HG03066 (cell line): ENCODE results near the gene F8.
A peak's percentile ranks its signal among the peaks of the same experiment; 100 is the strongest.

Experiments used
- ATAC-seq: cut with Tn5 transposase; IDR thresholded peaks from one replicate; pipeline ENCODE4 v1.9.1; 2021; ENCODE audit warnings: low read depth; ENCODE audit not compliant: unreplicated experiment

F8 gene

GRCh38 chrX:155022585-155022984 lies at the start of gene F8:
Gene F8, minus strand, starts transcription at chrX:155022723. Its CDS starts 171 bp downstream, at chrX:155022552.
- no peak for ATAC-seq

GRCh38 chrX:155071694-155072280 lies 49.3 kb upstream of the F8 start:
- ATAC-seq, result peak; percentile 25

- ATAC-seq, result peak; percentile 84
Observed at GRCh38 chrX:155070975-155071693, 48.6 kb upstream of the F8 start, which contains the start of the genes BRCC3, CMC4 and MTCP1. Gene BRCC3, plus strand, starts transcription at chrX:155071508. Its CDS starts 20 bp downstream, at chrX:155071528. Gene CMC4, minus strand, starts transcription at chrX:155071136. Its CDS starts 7,113 bp downstream, at chrX:155064023. Gene MTCP1, minus strand, starts transcription at chrX:155071136. Its CDS starts 5,126 bp downstream, at chrX:155066010.

DNA sequence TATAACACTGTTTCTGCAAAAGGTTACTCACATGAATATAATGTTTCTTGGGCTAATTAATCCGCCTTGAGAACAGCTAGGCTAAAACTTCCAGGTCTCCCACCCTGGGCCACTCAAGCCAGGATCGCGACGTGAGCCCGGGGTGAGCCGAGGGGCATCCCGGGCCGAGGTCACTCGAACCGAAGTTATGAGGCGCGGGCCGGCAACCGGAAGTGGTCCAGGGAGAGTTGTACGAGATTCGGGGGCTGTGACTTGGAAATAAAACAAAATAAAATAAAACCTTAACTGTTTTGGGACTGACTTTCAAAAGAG lies 48.1 kb upstream of the F8 start:
- peak; percentile 28 for ATAC-seq

DNA sequence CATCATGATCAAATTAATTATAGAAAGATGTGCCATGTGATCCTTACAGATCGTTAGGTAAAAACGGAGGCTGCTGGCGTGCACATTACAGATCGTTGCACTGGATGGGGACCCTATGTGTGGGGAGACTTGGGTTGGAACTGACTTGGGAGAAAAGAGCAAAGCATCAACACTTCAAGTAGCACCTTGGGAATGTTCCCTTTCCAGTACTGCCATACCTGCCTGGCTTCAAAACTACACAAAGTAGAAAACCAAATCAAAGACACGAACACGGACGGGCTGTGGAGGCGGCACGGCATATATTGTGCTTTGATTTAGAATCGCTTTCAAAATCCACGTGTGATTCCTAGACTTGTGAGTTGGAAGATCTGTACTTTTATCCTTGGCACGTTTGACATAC lies 47.5 kb upstream of the F8 start:
- ATAC-seq, result no peak

DNA sequence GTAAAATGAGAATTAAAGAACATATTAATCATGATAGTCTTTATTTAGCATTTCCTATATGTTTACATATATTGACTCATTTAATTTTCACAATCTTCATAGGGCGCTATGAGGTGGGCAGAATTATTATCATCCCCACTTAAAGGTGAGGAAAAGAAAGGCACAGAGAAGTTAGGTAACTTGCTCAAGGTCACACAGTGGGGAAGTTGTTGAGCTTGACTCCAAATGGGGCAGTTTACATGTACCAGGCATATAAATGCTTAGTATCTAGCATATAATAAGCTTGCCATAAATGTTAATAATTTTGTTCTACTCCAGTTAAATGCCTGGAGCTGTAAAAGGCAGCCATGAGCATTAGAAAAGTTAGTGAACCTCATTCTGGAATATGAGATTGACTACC lies 46.9 kb upstream of the F8 start:
- ATAC-seq, result no peak

DNA sequence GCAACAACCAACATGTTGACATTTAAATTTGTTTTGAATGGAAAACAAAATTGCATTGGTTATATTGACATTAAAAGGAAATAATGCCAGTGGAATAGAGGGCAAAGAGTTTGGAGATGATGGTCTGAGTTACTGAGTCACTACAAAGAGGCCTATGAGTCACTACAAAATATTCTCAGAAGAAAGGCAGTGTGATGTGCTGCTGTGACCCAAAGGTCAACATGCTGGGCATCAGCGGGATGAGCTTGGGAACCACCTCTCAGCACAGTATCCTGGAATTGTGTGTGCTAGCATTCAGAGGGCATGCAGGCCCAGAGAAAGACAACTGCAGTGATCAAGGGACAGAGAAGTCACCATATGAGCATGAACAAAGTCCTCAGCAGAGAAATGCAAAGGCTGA lies 45.6 kb upstream of the F8 start:
- ATAC-seq, result no peak

DNA sequence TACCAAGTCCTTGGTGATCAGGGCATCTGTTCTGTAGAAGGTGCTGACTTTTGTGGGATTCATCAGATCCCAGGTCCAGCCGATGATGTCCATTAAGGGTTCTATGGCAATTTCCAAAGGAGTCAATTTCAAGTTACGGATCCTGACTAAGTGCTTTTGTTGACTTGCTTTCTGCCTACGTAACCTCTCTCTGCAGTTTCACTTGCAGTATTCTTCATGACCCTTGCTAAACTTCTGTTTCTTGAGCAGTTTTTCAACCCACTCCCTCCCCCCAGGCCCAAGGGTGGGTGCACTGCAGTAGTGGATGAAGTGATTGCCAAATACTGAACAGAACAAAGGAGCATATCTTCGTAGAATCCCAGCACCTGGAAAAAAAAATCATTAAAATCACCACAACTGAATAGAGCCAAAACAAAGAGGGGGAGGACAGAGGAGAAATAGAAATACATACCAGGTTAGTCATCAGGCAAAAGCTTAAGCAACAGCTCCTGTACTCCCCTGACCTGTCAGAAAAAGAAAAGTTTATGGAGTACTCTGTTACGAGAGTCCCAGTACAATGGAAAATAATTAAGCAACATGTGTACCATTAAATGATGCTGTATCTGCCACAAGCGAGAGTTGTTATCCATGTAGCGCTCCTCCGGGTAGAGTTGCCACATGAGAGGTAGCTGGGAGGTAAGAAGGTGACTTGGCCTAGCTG lies 42.7 kb upstream of the F8 start:
- ATAC-seq, result no peak

DNA sequence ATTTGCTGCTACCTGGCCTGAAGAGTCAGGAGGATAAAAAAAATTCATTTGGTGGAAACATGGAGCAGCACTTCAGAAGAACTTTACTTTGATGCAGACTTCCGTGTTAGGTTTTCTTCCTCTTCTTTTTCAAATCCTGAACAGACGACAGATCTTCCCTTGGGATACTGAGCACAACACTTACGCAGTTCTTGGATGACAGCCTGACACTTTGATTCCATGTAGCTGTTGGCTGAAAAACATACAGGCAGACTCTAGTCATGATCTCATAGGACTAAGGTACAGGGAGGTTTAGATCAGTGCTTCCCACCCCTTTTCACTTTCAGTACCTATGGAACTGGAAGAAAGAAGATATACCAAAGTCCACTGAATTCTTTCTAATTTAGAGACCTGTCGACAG lies 39.2 kb upstream of the F8 start:
- ATAC-seq, result no peak

GRCh38 chrX:155056877-155057792 lies 34.6 kb upstream of the F8 start:
- ATAC-seq, result peak; percentile 76

GRCh38 chrX:155056471-155056870 lies 33.9 kb upstream of the F8 start:
- ATAC-seq, result no peak

DNA sequence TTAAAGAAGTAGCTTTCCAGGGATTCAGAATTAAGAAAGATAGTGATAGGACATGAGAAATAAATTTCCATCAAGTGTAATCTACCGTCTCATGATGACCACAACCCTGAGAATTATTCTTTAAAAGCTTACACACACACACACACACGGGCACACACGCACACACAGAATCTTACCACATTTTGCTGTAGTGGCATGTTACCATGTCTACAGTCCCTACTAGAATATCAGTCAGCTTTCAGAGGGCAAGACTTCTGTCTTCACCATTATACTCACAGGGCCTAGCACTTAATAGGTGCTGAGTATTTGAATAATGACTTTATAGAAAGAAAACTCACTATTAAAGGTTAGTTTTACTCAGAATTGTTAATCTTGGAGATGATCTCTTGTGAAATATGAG lies 33.0 kb upstream of the F8 start:
- ATAC-seq, result no peak

DNA sequence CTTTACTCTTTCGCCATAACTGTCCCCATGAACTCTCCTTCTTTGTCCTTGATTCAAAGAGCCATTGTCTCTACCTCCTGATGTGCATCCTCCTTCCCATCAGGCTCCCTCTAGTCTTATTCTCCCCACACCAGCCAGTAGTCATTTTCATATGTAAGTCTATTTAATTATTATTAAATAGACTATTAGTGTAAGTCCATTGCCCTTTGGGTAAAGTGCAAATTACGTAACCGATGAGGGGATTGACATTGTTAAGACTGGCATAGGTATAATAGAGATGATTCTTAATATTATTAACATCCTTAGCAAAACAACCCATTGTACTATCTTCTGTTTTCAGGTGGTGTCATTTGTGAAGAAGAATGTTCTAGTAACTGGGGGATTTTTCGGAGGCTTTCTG lies 31.7 kb upstream of the F8 start:
- no peak for ATAC-seq

DNA sequence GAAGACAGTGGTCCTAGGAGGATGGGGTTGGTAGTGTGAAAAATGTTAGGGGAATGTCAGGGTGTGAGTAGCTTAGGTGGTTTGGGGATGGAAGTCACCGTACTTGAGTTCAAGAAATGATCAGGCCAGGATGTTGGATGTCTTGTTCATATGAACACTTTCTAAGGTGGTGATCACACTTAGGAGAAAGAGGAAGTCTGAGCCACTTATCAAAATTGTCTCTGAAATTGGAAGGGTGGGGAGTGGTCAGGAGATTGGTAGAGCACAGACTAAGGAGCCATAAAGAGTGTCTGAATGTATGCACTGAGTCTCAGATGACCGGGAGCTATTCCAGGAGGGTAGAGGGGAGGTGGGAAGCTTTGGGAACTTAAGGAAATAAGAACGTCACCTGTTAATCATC lies 31.1 kb upstream of the F8 start:
- ATAC-seq, result no peak

- no peak for ATAC-seq
Observed at GRCh38 chrX:155052738-155053498, 30.4 kb upstream of the F8 start.

DNA sequence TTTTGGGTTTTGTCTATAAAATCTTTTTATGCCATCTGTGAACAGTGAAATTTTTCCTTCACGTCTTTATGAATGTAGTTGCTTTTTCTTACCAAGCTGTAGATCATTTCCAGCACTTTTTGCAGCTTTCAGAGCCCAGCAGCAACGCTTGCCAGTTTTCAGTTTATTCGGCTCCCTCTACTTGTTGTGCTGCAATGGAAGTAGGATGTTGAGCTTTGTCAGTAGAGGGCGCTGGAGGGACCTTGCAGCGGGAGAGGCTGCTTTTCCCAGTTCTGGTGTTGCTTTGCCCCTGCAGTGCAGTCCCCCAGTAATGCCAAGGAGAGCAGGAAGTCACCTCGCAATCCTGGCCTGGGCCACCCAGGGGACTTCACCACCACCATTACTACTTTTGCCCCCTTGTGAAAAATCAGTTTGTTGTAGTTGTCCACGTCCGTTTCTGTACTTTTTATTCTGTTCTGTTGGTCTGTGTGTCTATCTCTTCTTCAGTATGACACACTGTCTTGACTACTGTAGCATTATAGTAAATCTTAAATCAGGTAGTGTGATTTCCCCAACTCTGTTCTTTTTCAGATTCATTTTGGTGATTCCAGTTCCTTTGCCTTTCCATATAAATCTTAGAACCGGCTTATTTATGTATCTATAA lies 26.6 kb upstream of the F8 start:
- no peak for ATAC-seq

- ATAC-seq, result no peak
Observed at GRCh38 chrX:155046811-155047528, 24.4 kb upstream of the F8 start.

- ATAC-seq, result no peak
Observed at GRCh38 chrX:155046129-155046810, 23.7 kb upstream of the F8 start.
